GM23338 (cell line): Measurements from ENCODE around the gene STOX1.

ENCODE experiments used
- CREB1 ChIP-seq: fragments of 250-450 bp; sonication (Bioruptor Pico); IDR thresholded peaks from 2 replicates; pipeline ENCODE4 v1.5.0; 2020; ENCODE audit warnings: low read depth, mild to moderate bottlenecking, moderate library complexity
- EZH2 ChIP-seq: fragments of 200-600 bp; sonication (generic); IDR thresholded peaks from one replicate; pipeline ENCODE4 v1.8.0; 2017; ENCODE audit warnings: antibody characterized with exemption, mild to moderate bottlenecking, low read depth; ENCODE audit not compliant: unreplicated experiment
- EZH2phosphoT487 ChIP-seq: fragments of 200-600 bp; sonication (generic); IDR thresholded peaks from one replicate; pipeline ENCODE4 v1.8.1; 2018; ENCODE audit warnings: antibody characterized with exemption; ENCODE audit not compliant: unreplicated experiment
- ZNF114 ChIP-seq: fragments of 250-450 bp; sonication (Bioruptor Pico); IDR thresholded peaks from 2 replicates; pipeline ENCODE4 v1.5.0; 2020; ENCODE audit warnings: mild to moderate bottlenecking, moderate library complexity
- TF ChIP-seq, protein P1 (sequence below), 2 experiments: fragments of 200-600 bp in 1 of 2; sonication (generic) in 1 of 2; conservative IDR thresholded peaks; 2 replicates each; pipeline versions ENCODE4 v1.5.1 to v1.6.1; 2016 to 2017; ENCODE audit warnings: antibody characterized with exemption in 2 of 2, low read depth in 2 of 2, mild to moderate bottlenecking in 2 of 2, moderate library complexity in 1 of 2

DNA sequence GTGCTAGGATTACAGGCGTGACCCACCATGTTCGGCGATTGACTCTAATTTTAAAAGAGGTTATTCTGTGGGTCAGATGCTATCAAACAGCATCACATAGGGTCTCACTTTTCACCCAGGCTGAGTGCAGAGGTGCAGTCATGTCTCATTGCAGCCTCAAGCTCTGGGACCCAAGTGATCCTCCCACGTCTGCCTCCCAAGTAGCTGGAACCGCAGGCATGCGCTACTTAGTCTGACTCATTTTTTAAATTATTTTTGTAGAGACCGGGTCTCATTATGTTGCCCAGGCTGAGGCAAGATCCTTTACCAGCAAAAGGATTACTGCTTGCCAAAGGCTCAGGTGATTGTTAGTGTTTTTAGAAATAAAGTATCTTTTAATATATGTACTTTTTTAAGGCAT is 42.9 kb upstream of the STOX1 start:
- TF ChIP-seq ZNF114 (CRISPR knock-in tag), result no peak
- no peak for TF ChIP-seq EZH2phosphoT487
- TF ChIP-seq, protein P1, sequence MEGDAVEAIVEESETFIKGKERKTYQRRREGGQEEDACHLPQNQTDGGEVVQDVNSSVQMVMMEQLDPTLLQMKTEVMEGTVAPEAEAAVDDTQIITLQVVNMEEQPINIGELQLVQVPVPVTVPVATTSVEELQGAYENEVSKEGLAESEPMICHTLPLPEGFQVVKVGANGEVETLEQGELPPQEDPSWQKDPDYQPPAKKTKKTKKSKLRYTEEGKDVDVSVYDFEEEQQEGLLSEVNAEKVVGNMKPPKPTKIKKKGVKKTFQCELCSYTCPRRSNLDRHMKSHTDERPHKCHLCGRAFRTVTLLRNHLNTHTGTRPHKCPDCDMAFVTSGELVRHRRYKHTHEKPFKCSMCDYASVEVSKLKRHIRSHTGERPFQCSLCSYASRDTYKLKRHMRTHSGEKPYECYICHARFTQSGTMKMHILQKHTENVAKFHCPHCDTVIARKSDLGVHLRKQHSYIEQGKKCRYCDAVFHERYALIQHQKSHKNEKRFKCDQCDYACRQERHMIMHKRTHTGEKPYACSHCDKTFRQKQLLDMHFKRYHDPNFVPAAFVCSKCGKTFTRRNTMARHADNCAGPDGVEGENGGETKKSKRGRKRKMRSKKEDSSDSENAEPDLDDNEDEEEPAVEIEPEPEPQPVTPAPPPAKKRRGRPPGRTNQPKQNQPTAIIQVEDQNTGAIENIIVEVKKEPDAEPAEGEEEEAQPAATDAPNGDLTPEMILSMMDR (conservative IDR thresholded peaks at IDR 0.05; ENCODE audit: low read depth in 2 of 2), result no peak
- TF ChIP-seq EZH2, result no peak
- no peak for TF ChIP-seq CREB1 (CRISPR knock-in tag)
